ENCODE results near the gene SSX2IP.
"Not testable (repeated sequence)": the region's sequence is repeated elsewhere in the genome, so short reads cannot be mapped to it uniquely, and the experiment has no call there.

The SSX2IP gene

DNA sequence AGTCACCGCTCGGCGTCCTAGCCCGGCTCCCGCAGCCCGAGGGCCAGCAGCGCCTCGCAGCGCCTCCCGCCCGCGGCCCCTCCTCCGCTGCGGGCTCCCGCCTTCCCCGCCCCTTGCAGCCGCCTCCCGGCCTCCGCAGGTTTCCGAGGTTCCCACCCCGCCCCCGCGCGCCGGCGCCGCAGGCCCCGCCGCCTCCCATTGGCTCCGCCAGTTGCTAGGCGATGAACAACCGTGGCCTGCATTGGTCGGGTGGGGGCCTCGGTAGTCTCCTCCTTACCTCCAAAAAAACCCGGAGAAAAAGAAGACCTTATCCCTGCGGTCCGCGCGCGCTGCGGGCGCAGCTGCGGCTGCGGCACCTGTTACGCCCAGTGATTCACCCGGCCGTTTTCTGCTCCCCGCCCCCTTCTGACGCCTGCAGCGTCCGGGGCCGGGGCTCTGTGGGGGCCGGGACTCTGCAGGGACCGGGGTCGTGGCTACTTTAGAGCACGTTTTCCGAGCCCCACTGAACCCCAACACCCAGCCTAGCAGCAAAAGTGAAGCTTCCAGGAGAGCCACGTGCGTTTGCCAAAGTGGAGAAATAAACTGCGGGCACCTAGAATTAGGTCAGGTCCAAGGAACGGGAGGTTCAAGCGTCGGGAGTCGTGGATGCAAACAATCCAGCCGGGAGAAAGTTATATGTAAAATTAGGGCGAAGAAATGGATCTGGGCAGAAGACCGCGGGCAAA lies at the start of gene SSX2IP:
Gene SSX2IP (minus strand): TSS at position 65 of the 725 bp plus-strand sequence. CDS start 19,242 bp downstream, outside the sequence.
- peak; percentile 88 to 92 for DNase-seq

DNA sequence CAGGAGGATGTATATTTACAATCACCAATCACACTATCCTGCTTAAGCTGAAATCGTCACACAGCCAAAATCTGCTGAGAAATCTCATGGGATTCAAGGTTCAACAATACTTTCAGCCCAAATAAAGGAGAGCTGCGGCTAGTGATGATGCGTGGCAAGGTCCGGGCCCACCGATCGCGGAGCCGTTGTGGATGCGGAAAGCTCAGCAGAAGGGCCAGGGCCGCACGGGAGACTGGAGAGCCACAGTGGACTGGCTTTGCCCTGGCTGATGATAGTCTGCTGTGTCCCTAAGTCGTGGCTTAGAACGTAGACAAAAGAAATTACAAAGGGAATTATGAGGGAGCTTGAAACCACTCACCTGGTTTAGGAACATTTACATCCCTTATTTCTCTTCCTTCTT lies 48.0 kb upstream of the SSX2IP start:
- DNase-seq = no peak

DNA sequence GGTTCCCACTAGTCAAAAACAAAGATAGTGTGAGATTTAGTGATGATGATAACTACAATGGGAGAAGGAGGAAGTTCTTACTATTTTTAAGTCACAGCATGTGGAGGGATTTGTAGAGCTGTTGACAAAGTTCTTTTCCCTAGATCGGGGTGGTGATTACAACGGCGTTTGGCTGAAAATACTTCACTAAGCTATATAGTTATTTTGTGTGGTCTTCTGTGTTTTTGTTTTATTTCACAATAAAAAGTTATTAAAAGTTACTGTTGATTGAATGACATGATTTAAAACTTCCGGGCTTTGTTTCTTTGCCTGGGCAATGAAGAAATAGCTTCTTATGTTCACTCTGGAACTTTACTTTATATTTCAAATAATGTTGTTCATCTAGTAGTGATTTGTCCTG lies 47.3 kb upstream of the SSX2IP start:
- no peak for DNase-seq

GRCh38 chr1:84736944-84737343 lies 46.7 kb upstream of the SSX2IP start:
- DNase-seq = no peak

DNA sequence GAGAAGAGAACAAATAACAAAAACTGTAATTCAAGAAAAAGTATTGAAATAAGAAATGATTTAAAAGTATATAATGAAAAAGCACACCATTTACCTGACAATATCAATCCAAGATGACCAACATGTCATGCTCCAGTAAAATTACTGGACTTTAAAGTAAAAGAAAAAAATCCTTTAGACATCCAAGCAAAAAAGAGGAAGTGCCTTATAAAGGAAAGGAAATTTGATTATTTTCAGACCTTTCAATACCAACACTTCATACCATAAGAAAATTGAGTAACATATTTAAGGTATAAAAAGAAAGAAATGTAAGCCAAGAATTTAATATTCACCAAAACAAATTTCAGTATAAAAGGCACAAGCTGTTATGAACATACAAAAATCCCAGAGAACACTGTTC lies 46.2 kb upstream of the SSX2IP start:
- peak; percentile 16 to 19 for DNase-seq

GRCh38 chr1:84735483-84735882 lies 45.2 kb upstream of the SSX2IP start:
- no peak for DNase-seq

DNA sequence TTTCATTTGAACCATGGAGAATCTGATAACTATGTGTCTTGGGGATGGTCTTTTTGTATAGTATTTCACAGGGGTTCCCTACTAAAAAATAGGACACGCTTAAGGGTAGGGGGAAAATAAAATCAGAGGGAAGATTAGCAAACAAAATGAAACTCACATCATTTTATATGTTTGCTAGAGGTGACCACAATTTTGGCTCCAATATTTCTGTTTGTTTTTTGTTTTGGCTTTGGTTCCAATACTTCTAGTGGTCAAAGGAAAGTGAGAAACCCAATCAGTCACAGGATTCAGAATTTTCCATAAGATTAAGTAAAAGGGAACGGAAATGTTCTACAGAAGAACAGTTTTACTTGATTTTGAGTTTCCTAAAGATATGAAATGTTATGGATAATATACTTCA lies 42.3 kb upstream of the SSX2IP start:
- no peak for DNase-seq

GRCh38 chr1:84731519-84731918 lies 41.3 kb upstream of the SSX2IP start:
- DNase-seq = no peak

DNA sequence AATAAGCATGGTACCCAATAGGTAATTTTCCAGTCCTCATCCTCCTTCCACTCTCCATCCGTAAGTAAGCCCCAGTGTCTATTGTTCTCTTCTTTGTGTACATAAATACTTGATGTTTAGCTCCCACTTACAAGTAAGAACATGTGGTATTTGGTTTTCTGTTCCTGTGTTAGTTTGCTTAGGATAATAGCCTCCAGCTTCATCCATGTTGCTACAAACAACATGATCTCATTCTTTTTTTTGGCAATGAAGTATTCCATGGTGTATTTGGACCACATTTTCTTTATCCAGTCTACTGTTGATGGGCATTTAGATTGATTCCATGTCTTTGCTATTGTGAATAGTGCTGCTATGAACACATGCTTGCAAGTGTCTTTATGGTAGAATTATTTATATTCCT lies 37.5 kb upstream of the SSX2IP start:
- DNase-seq = not testable (repeated sequence)

- DNase-seq = no peak
Measured at GRCh38 chr1:84726593-84727499, 36.6 kb upstream of the SSX2IP start.

DNA sequence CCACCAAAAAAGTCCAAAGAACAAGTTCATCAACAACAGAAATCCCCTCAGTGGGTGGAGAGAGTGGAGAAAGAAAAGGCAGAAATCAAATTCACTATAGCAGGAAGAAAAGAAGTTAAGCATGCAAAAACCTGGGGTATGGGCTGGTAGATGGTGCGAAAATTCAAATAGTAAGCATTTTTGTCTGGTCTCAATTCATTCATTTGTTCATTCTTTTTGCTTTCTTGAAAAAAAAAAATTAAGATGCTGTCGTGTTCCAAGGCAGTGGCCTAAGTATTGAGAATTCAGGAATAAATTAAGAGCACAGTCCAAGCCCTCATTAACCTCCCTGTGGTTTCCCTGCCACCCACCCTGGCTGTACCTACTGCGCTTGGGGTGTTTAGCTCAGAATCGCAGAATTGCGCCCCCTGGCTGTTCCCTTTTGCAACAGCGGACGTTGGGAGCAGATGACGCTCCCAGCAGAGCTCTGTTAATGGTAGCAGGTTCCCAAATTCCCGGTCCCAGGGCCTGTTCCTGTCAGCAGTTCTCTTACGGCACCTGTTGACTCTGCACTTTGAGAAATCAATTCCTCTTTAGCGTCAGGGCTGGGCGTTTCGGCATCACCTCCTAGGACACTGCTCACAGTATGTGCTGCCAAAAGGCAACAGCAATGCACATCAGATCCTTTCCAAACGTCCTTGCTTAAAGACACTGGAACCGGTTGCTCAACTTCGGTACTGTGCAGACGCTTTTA lies 34.0 kb upstream of the SSX2IP start:
- DNase-seq = no peak

DNA sequence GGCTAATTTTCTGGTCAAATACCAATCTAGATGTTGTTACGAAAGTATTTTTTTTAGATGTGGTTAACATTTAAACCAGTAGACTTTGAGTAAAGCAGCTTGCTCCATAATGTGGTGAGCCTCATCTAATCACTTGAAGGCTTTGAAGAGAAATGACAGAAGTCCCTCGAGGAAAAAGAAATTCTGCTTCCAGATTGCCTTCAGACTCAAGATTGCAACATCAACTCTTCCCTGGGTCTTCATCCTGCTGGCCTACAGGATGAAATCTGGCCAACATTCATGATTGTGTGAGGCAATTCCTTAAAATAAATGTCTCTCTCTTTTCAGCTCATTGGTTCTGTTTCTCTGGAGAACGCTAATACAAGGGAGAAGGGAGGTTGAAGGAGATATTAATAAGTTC lies 32.5 kb upstream of the SSX2IP start:
- DNase-seq = no peak

- not testable (repeated sequence) for DNase-seq
Measured at GRCh38 chr1:84721872-84722271, 31.6 kb upstream of the SSX2IP start.

- no peak for DNase-seq
Measured at GRCh38 chr1:84721152-84721551, 30.9 kb upstream of the SSX2IP start.

DNA sequence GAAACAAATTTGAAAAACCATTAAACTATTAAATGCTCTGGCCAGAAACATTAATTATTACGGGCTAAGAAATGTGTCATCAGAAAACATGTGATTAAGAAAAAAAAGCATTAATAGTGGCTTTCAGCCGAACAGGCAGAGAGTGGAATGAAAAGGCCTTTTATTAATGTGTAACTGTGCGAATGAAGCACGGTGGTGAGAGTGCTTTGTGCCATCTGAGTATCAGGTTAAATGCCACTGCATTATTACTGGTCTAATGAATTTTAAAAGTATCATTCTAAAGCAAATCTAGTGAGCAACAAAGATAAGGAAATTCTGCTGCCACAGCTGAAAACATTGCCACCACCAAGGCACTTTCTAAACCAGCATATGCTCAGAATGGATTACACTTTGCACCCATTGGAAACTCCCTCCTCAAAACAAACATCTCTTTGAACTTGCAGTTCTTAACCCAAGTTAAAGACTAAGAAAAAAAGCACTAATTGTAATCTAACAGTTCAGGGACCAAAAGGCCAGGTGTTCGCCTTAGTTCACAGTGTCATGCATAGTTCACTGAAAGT lies 30.0 kb upstream of the SSX2IP start:
- no peak for DNase-seq

GRCh38 chr1:84719543-84720217 lies 29.4 kb upstream of the SSX2IP start:
- no peak for DNase-seq

GRCh38 chr1:84715342-84716019 lies 25.2 kb upstream of the SSX2IP start:
- DNase-seq = no peak

- DNase-seq = no peak
Measured at GRCh38 chr1:84712276-84712874, 22.1 kb upstream of the SSX2IP start.

GRCh38 chr1:84711869-84712268 lies 21.6 kb upstream of the SSX2IP start:
- DNase-seq = no peak

DNA sequence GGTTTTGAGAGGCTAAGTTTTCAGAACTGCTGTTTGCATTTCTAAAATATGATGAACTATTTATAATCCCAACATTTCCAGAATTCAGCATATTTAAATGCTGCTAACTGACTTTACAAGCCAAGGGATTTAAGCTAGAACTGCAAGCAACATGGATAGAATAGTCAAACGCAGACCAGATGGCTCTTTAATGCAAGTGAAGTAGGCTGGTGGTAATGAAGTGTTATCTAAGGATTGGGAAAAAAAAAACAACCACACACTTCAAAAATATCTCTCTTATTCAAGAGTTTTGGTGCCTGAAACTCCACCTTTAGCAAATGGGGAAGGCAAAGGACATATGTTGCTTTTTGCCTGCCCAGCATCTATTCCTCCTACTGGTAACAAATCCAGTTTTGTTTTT lies 20.9 kb upstream of the SSX2IP start:
- peak in 1 of 2 experiments; percentile 2 for DNase-seq

- no peak for DNase-seq
Measured at GRCh38 chr1:84709131-84709530, 18.9 kb upstream of the SSX2IP start.
